Activated T-cell treated with anti-CD3 and anti-CD28 coated beads, Interleukin-2, amount 50 U/mL, for 48 hours (primary cell): ENCODE results near the gene POLE2.
"Not testable (repeated sequence)": the region's sequence is repeated elsewhere in the genome, so short reads cannot be mapped to it uniquely, and the experiment has no call there.

Experiments used
- DNase-seq, 2 experiments: peaks; one replicate each; pipeline ENCODE4 v3.0.0-alpha.2; 2020

Gene POLE2

GRCh38 chr14:49687942-49688700 is at the start of gene POLE2:
Gene POLE2, minus strand, starts transcription at chr14:49688214. Its CDS starts 11 bp downstream, at chr14:49688203.
- peak; percentile 87 to 91 for DNase-seq

GRCh38 chr14:49735669-49736068 is 47.7 kb upstream of the POLE2 start:
- not testable (repeated sequence) for DNase-seq

- DNase-seq: no peak
Measured at GRCh38 chr14:49733836-49734235, 45.8 kb upstream of the POLE2 start.

GRCh38 chr14:49732896-49733295 is 44.9 kb upstream of the POLE2 start:
- no peak for DNase-seq

- no peak for DNase-seq
Measured at GRCh38 chr14:49727171-49727570, 39.2 kb upstream of the POLE2 start.

- DNase-seq: not testable (repeated sequence)
Measured at GRCh38 chr14:49721733-49722435, 33.9 kb upstream of the POLE2 start.

- no peak for DNase-seq
Measured at GRCh38 chr14:49720744-49721143, 32.7 kb upstream of the POLE2 start.

- not testable (repeated sequence) for DNase-seq
Measured at GRCh38 chr14:49710993-49711392, 23.0 kb upstream of the POLE2 start.

GRCh38 chr14:49704471-49704870 is 16.5 kb upstream of the POLE2 start:
- not testable (repeated sequence) for DNase-seq

GRCh38 chr14:49703965-49704364 is 16.0 kb upstream of the POLE2 start:
- DNase-seq: no peak

- DNase-seq: no peak
Measured at GRCh38 chr14:49702725-49703124, 14.7 kb upstream of the POLE2 start.

GRCh38 chr14:49693735-49694124 is 5.7 kb upstream of the POLE2 start:
- not testable (repeated sequence) for DNase-seq

- DNase-seq: peak; percentile 81 to 84
Measured at GRCh38 chr14:49692811-49693734, 5.1 kb upstream of the POLE2 start, which contains the start of gene KLHDC1. Gene KLHDC1, plus strand, starts transcription at chr14:49693120. Its CDS starts 75 bp downstream, at chr14:49693195.

GRCh38 chr14:49692193-49692757 is 4.3 kb upstream of the POLE2 start:
- DNase-seq: no peak

GRCh38 chr14:49691031-49691430 is 3.0 kb upstream of the POLE2 start:
- DNase-seq: no peak

GRCh38 chr14:49688701-49689030 is 652 bp upstream of the POLE2 start:
- DNase-seq: no peak

- DNase-seq: no peak
Measured at GRCh38 chr14:49686425-49686824, 1.6 kb downstream of the POLE2 start.

GRCh38 chr14:49679271-49679670 is 8.7 kb downstream of the POLE2 start:
- DNase-seq: no peak

GRCh38 chr14:49677643-49678042 is 10.4 kb downstream of the POLE2 start:
- no peak for DNase-seq

- no peak for DNase-seq
Measured at GRCh38 chr14:49673586-49673985, 14.4 kb downstream of the POLE2 start.

GRCh38 chr14:49670475-49670874 is 17.5 kb downstream of the POLE2 start:
- no peak for DNase-seq

GRCh38 chr14:49659526-49660455 is 28.2 kb downstream of the POLE2 start:
- DNase-seq: no peak
